Measurements from ENCODE around the gene TSNAXIP1.
A peak's percentile ranks its signal among the peaks of the same experiment; 100 is the strongest.

GRCh38 chr16:67846320-67847063 lies 39.8 kb downstream of the TSNAXIP1 start, which contains the start of gene NUTF2:
- TF ChIP-seq CTCF (IDR thresholded peaks at IDR 0.05) = no peak
- TF ChIP-seq EP300 (IDR thresholded peaks at IDR 0.05; ENCODE audit: low read depth) = no peak
- TF ChIP-seq POLR2A (IDR thresholded peaks at IDR 0.05) = peak; percentile 67
- peak; percentile 54 to 83 (median 77) for TF ChIP-seq POLR2AphosphoS5 (IDR thresholded peaks at IDR 0.05)
